Left renal cortex interstitium (tissue), 4 donors: Measurements from ENCODE around the gene SPTY2D1. TPM values are rescaled to one million over a fixed set of nuclear protein-coding genes. Genes with fewer than 3 reads are reported as not detected.
A peak's percentile ranks its signal among the peaks of the same experiment; 100 is the strongest.
"Not testable (repeated sequence)": the region's sequence is repeated elsewhere in the genome, so short reads cannot be mapped to it uniquely, and the experiment has no call there.

Experiments
- DNase-seq, 4 donors: peaks; one replicate each; pipeline ENCODE4 v3.0.0-alpha.2; 2013; ENCODE audit warnings: low read depth in 4 of 4, low spot score in 2 of 4, missing footprints in 1 of 4
- polyA plus RNA-seq, 4 donors: library from polyadenylated mRNA; unstranded; fragments of 120-200 nt; gene quantifications; one replicate each; pipeline ENCODE4 v1.2.1, GENCODE V29; 2013; ENCODE audit not compliant: insufficient read length in 4 of 4

The SPTY2D1 gene
- polyA plus RNA-seq, 4 donors = 22.7 to 29.7 (median 26.5) TPM

GRCh38 chr11:18618342-18619025, 15.7 kb downstream of the SPTY2D1 start:
- DNase-seq = no peak

- no peak for DNase-seq
Measured at GRCh38 chr11:18617688-18618341, 16.3 kb downstream of the SPTY2D1 start.

GRCh38 chr11:18615628-18616392, 18.3 kb downstream of the SPTY2D1 start:
- no peak for DNase-seq

GRCh38 chr11:18614667-18615066, 19.5 kb downstream of the SPTY2D1 start:
- DNase-seq = no peak

- no peak for DNase-seq
Measured at GRCh38 chr11:18612394-18612793, 21.7 kb downstream of the SPTY2D1 start.

GRCh38 chr11:18611196-18611595, 22.9 kb downstream of the SPTY2D1 start:
- DNase-seq = no peak

GRCh38 chr11:18608376-18608775, 25.8 kb downstream of the SPTY2D1 start:
- no peak for DNase-seq

- DNase-seq = no peak
Measured at GRCh38 chr11:18600915-18601569, 33.1 kb downstream of the SPTY2D1 start.

- no peak for DNase-seq
Measured at GRCh38 chr11:18599739-18600230, 34.4 kb downstream of the SPTY2D1 start, which contains the start of gene MISFA. Gene MISFA, plus strand, starts transcription at chr11:18599789. Its CDS starts 140 bp downstream, at chr11:18599929.

- no peak for DNase-seq
Measured at GRCh38 chr11:18594999-18595749, 39.0 kb downstream of the SPTY2D1 start.

GRCh38 chr11:18594088-18594487, 40.1 kb downstream of the SPTY2D1 start:
- DNase-seq = not testable (repeated sequence)

- DNase-seq = no peak
Measured at GRCh38 chr11:18590571-18590970, 43.6 kb downstream of the SPTY2D1 start.

GRCh38 chr11:18588297-18589252, 45.6 kb downstream of the SPTY2D1 start, which contains the start of gene UEVLD:
Gene UEVLD, minus strand, starts transcription at chr11:18588734. Its CDS starts 80 bp downstream, at chr11:18588654.
- peak; percentile 80 to 89 (median 84) for DNase-seq

- DNase-seq = no peak
Measured at GRCh38 chr11:18581825-18582224, 52.3 kb downstream of the SPTY2D1 start.

- DNase-seq = no peak
Measured at GRCh38 chr11:18580113-18580766, 53.9 kb downstream of the SPTY2D1 start.

- no peak for DNase-seq
Measured at GRCh38 chr11:18578975-18579598, 55.1 kb downstream of the SPTY2D1 start.

- DNase-seq = no peak
Measured at GRCh38 chr11:18575361-18575760, 58.8 kb downstream of the SPTY2D1 start.

- DNase-seq = no peak
Measured at GRCh38 chr11:18567081-18567480, 67.1 kb downstream of the SPTY2D1 start.
